Neuronal stem cell (in vitro differentiated cells): Measurements from ENCODE around the gene MAP3K5.

Experiments
- DNase-seq: peaks from one replicate; pipeline ENCODE4 v3.0.0-alpha.2; 2013; ENCODE audit warnings: low spot score
- H2AFZ ChIP-seq: one replicate; pipeline ENCODE4 v1.6.1; 2013; ENCODE audit warnings: mild to moderate bottlenecking, low read length, inconsistent platforms
- H2AK5ac ChIP-seq: 2 replicates; pipeline ENCODE4 v1.6.1; 2013; ENCODE audit warnings: low read depth, mild to moderate bottlenecking, inconsistent platforms, low read length, moderate library complexity, mixed read lengths
- H2BK120ac ChIP-seq: 2 replicates; pipeline ENCODE4 v1.6.1; 2013; ENCODE audit warnings: low read depth, mild to moderate bottlenecking, inconsistent platforms, low read length, moderate library complexity, mixed read lengths
- H2BK12ac ChIP-seq: one replicate; pipeline ENCODE4 v1.6.1; 2013; ENCODE audit warnings: low read length, inconsistent platforms
- H2BK15ac ChIP-seq: 2 replicates; pipeline ENCODE4 v1.6.1; 2013; ENCODE audit warnings: mild to moderate bottlenecking, low read length, inconsistent platforms, mixed read lengths
- H2BK5ac ChIP-seq: one replicate; pipeline ENCODE4 v1.6.1; 2013; ENCODE audit warnings: inconsistent platforms, mild to moderate bottlenecking, low read length, moderate library complexity
- H3K14ac ChIP-seq: one replicate; pipeline ENCODE4 v1.6.1; 2013; ENCODE audit warnings: low read length, inconsistent platforms
- H3K18ac ChIP-seq: 2 replicates; pipeline ENCODE4 v1.6.1; 2013; ENCODE audit warnings: low read length, inconsistent platforms
- H3K23ac ChIP-seq: 2 replicates; pipeline ENCODE4 v1.6.1; 2013; ENCODE audit warnings: low read depth, mild to moderate bottlenecking, mixed read lengths, low read length, inconsistent platforms; ENCODE audit not compliant: poor library complexity
- H3K27ac ChIP-seq: replicated peaks from 3 replicates; pipeline ENCODE4 v1.5.1; 2013; ENCODE audit warnings: low read length, inconsistent platforms
- H3K27me3 ChIP-seq, 3 experiments: 2 replicates each; pipeline ENCODE4 v1.6.1; 2013; ENCODE audit warnings: low read length in 3 of 3, mild to moderate bottlenecking in 2 of 3, inconsistent platforms in 1 of 3, low read depth in 1 of 3, mixed read lengths in 1 of 3, moderate library complexity in 1 of 3; ENCODE audit not compliant: control insufficient read depth in 3 of 3, insufficient read depth in 3 of 3
- H3K36me3 ChIP-seq, 2 donors: replicated peaks in 1 of 2; 2 replicates each; pipeline ENCODE4 v1.6.1; 2013; ENCODE audit warnings: low read length in 2 of 2; ENCODE audit not compliant: control insufficient read depth in 2 of 2, insufficient read depth in 2 of 2
- H3K4ac ChIP-seq: 2 replicates; pipeline ENCODE4 v1.6.1; 2013; ENCODE audit warnings: inconsistent platforms, mild to moderate bottlenecking, low read length, moderate library complexity
- H3K4me1 ChIP-seq, 2 donors: 1 replicate in 1 of 2; 2 replicates in 1 of 2; pipeline ENCODE4 v1.6.1; 2013; ENCODE audit warnings: low read length in 2 of 2, low read depth in 1 of 2; ENCODE audit not compliant: control insufficient read depth in 2 of 2, insufficient read depth in 1 of 2
- H3K4me2 ChIP-seq: one replicate; pipeline ENCODE4 v1.6.1; 2013; ENCODE audit warnings: mild to moderate bottlenecking, low read length, inconsistent platforms; ENCODE audit not compliant: insufficient read depth, poor library complexity, severe bottlenecking
- H3K4me3 ChIP-seq, 2 donors: 2 replicates each; pipeline ENCODE4 v1.5.1; 2013; ENCODE audit warnings: low read length in 2 of 2, mild to moderate bottlenecking in 2 of 2, inconsistent platforms in 1 of 2, moderate library complexity in 1 of 2
- H3K79me1 ChIP-seq: one replicate; pipeline ENCODE4 v1.6.1; 2013; ENCODE audit warnings: low read depth, mild to moderate bottlenecking, inconsistent platforms, low read length, moderate library complexity
- H3K9ac ChIP-seq: one replicate; pipeline ENCODE4 v1.6.1; 2013; ENCODE audit warnings: mild to moderate bottlenecking, low read depth, low read length, inconsistent platforms; ENCODE audit not compliant: poor library complexity
- H3K9me3 ChIP-seq, 2 donors: replicated peaks in 1 of 2; 2 replicates each; pipeline versions ENCODE3 to v1.6.1; 2013; ENCODE audit warnings: low read length in 2 of 2, mild to moderate bottlenecking in 2 of 2, inconsistent platforms in 1 of 2, low read depth in 1 of 2, mixed read lengths in 1 of 2, moderate library complexity in 1 of 2; ENCODE audit not compliant: control insufficient read depth in 2 of 2, insufficient read depth in 1 of 2
- H4K8ac ChIP-seq: one replicate; pipeline ENCODE4 v1.6.1; 2013; ENCODE audit warnings: low read depth, mild to moderate bottlenecking, inconsistent platforms, low read length, moderate library complexity
- H4K91ac ChIP-seq: one replicate; pipeline ENCODE4 v1.6.1; 2013; ENCODE audit warnings: low read length, low read depth, mild to moderate bottlenecking, inconsistent platforms; ENCODE audit not compliant: poor library complexity
- WGBS, 2 donors: extraction: QIAGEN DNeasy Blood & Tissue Kit; methylation state at CpG; one replicate each; pipeline ENCODE4 v1.1.7; 2013; ENCODE audit warnings: missing lambda C conversion rate in 2 of 2, mixed read lengths in 1 of 2; ENCODE audit not compliant: insufficient read length in 2 of 2, insufficient replicate concordance in 1 of 2; ENCODE audit errors: extremely low coverage in 2 of 2; 5-methylcytosine and 5-hydroxymethylcytosine counted together

Gene MAP3K5

DNA sequence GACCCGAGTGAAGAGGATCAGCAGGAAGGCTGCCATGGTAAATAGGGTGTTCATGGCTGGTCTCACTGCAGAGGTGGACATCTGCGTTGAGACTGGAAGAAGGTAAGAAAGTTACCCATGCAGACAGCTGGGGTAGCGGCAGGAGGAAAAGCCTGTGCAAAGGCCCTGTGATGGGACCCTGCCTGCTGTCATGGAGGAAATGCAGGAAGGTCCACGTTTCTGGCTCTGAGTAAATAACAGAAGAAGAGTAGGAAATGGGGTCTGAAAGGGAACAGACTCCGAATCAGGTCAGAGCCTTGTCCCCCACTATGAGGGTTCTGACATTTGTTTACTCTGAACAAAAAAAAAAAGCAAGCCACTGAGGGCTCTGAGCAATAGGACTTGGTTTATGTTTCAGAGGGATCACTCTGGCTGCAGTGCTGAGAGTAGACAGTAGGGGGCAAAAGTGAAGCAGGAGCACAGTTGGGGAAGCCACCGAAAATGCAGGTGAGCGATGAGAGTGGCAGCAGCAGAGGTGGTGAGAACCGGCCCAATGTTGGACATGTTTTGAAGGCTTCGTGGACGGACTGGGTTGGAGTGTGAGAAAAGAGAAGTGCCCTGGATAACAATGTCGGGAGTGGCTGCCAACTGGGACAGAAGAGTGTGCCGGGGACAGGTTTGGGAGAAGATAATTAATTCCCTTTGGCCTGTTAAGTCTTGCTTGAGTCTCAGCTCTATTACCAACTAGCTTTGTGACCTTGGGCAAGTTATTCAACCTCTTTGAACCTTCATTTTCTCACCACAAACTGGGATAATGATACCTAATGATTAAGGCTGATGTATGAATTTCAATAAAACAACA is 184.1 kb downstream of the MAP3K5 start:
- Histone ChIP-seq H3K4me2 (no peak overlapping the region), H3K9ac (no peak overlapping the region), H2BK15ac (no peak overlapping the region), H2AK5ac (no peak overlapping the region), H3K14ac (no peak overlapping the region), H4K91ac (no peak overlapping the region), H2AFZ (no peak overlapping the region), H3K4me3 (no peak overlapping the region), H4K8ac (no peak overlapping the region), H2BK120ac (no peak overlapping the region), H3K36me3 (no peaks in the 10 kb centered on the region), H2BK5ac (no peak overlapping the region), H3K23ac (no peak overlapping the region), H3K4me1 (no peaks in the 10 kb centered on the region), H3K18ac (no peak overlapping the region), H2BK12ac (no peak overlapping the region), H3K4ac (no peak overlapping the region), H3K27ac (no peak overlapping the region), H3K79me1 (no peaks in the 10 kb centered on the region), H3K27me3 (no peaks in the 10 kb centered on the region), H3K9me3 (no peaks in the 10 kb centered on the region)
- DNase-seq: peak; percentile 65
- WGBS, 2 donors: no CpG with 5 or more reads among the region's 12 CpGs

- Histone ChIP-seq H3K9me3 (no peaks in the 10 kb centered on the region), H3K23ac (no peak overlapping the region), H4K91ac (no peak overlapping the region), H3K4ac (no peak overlapping the region), H3K14ac (no peak overlapping the region), H2BK120ac (no peak overlapping the region), H3K4me1 (no peaks in the 10 kb centered on the region), H3K18ac (no peak overlapping the region), H4K8ac (no peak overlapping the region), H2AFZ (no peak overlapping the region), H2BK15ac (no peak overlapping the region), H3K4me2 (no peak overlapping the region), H2AK5ac (no peak overlapping the region), H3K27ac (no peak overlapping the region), H3K79me1 (no peaks in the 10 kb centered on the region), H2BK12ac (no peak overlapping the region), H3K27me3 (no peaks in the 10 kb centered on the region), H3K9ac (no peak overlapping the region), H3K36me3 (no peaks in the 10 kb centered on the region), H3K4me3 (no peak overlapping the region), H2BK5ac (no peak overlapping the region)
- no peak for DNase-seq
- no CpG with 5 or more reads among the region's 3 CpGs for WGBS, 2 donors
Measured at GRCh38 chr6:136607204-136607931, 184.9 kb downstream of the MAP3K5 start.

GRCh38 chr6:136604928-136605510 is 187.3 kb downstream of the MAP3K5 start:
- no peak overlapping the region for H3K4ac ChIP-seq

DNA sequence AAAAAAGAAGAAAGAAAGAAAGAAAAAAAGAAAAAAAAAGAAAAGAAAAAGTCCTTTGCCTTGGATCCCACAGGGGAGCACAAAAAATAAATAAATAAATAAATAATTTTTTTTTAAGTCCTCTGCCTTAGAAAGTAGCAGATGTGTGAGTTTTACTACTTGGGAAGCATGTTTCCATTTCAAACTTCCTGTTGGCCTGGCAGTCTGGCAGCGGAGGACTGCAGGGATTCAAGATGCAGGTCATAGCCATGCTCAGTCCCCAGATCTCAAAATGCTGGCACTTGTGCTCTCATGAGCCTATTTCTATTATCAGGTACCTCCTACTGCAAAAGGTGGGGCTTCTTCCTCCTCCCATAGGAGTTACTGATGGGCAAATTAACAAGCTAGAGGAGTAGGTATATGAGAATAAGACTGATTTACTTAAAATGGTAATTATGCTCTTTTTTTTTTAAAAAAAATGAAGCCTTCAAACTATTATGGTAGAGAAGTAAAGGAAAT is 187.9 kb downstream of the MAP3K5 start:
- Histone ChIP-seq H3K4me1 (no peaks in the 10 kb centered on the region), H2BK120ac (no peak overlapping the region), H4K8ac (no peak overlapping the region), H3K36me3 (no peaks in the 10 kb centered on the region), H3K27me3 (no peaks in the 10 kb centered on the region), H4K91ac (no peak overlapping the region), H3K27ac (no peak overlapping the region), H3K4me3 (no peak overlapping the region), H3K4me2 (no peak overlapping the region), H2AFZ (no peak overlapping the region), H3K4ac (no peak overlapping the region), H3K23ac (no peak overlapping the region), H3K14ac (no peak overlapping the region), H2AK5ac (no peak overlapping the region), H2BK15ac (no peak overlapping the region), H3K18ac (no peak overlapping the region), H3K9ac (no peak overlapping the region), H3K79me1 (no peaks in the 10 kb centered on the region), H2BK12ac (no peak overlapping the region), H3K9me3 (no peaks in the 10 kb centered on the region), H2BK5ac (no peak overlapping the region)
- DNase-seq: no peak
- WGBS, 2 donors: no CpG with 5 or more reads among the region's 1 CpG

More at GRCh38 chr6:136604928-136605510, 187.3 kb downstream of the MAP3K5 start:
- no peaks in the 10 kb centered on the region for H3K36me3 ChIP-seq
- no peaks in the 10 kb centered on the region for H3K9me3 ChIP-seq
- H2AK5ac ChIP-seq: no peak overlapping the region
- no peaks in the 10 kb centered on the region for H3K27me3 ChIP-seq
- H3K4me3 ChIP-seq: no peak overlapping the region
- no peak overlapping the region for H3K18ac ChIP-seq
- H3K23ac ChIP-seq: no peak overlapping the region
- no peak overlapping the region for H3K4me2 ChIP-seq
- no peaks in the 10 kb centered on the region for H3K4me1 ChIP-seq
- H3K14ac ChIP-seq: no peak overlapping the region
- no peak overlapping the region for H4K8ac ChIP-seq
- H2BK5ac ChIP-seq: no peak overlapping the region
- H3K9ac ChIP-seq: no peak overlapping the region
- H2BK12ac ChIP-seq: no peak overlapping the region
- H3K79me1 ChIP-seq: no peaks in the 10 kb centered on the region
- no peak overlapping the region for H2AFZ ChIP-seq
- WGBS, 2 donors: no CpG with 5 or more reads among the region's 5 CpGs
- no peak overlapping the region for H2BK120ac ChIP-seq
- H3K27ac ChIP-seq: no peak overlapping the region
- no peak for DNase-seq
- no peak overlapping the region for H2BK15ac ChIP-seq
- no peak overlapping the region for H4K91ac ChIP-seq
